ENCODE data around the gene GNG7.

DNA sequence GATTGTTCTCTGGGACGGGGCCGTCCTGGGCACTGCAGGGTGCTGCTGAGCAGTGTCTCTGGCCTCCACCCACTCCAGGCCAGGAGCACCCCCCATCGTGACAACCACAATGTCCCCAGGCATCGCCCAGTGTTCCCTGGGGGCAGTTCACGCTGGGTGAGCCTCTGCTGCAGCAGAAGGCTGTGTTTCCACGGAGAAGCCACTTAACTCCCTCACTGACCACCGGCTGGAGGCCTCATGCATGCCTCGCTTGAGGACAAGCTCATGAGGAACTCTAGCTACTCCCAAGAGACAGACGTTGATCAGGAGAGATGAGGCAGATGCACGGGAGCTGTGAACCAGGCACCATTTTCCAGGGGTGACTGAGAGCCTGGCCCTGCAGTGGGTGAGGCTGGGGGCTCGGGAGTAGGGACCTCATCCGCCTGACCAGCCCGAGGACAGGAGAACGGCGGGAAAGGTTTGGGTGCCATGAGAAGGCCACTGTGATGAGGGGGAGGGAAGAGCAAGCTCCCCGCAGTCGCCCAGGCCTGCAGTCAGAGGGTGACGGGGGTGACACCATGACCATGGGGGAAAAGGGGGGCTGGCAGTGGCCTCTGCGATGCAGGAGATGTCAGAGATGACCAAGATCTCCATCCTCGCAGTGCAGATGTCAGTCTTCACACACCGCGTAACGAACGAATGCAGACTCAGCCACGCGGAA is 32.2 kb upstream of the GNG7 start:
- TF ChIP-seq, protein P1, sequence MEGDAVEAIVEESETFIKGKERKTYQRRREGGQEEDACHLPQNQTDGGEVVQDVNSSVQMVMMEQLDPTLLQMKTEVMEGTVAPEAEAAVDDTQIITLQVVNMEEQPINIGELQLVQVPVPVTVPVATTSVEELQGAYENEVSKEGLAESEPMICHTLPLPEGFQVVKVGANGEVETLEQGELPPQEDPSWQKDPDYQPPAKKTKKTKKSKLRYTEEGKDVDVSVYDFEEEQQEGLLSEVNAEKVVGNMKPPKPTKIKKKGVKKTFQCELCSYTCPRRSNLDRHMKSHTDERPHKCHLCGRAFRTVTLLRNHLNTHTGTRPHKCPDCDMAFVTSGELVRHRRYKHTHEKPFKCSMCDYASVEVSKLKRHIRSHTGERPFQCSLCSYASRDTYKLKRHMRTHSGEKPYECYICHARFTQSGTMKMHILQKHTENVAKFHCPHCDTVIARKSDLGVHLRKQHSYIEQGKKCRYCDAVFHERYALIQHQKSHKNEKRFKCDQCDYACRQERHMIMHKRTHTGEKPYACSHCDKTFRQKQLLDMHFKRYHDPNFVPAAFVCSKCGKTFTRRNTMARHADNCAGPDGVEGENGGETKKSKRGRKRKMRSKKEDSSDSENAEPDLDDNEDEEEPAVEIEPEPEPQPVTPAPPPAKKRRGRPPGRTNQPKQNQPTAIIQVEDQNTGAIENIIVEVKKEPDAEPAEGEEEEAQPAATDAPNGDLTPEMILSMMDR (optimal IDR thresholded peaks at IDR 0.05 in 1 of 3, IDR thresholded peaks at IDR 0.05 in 1 of 3, conservative IDR thresholded peaks at IDR 0.05 in 1 of 3; ENCODE audit: extremely low read depth in 1 of 3, insufficient read depth in 2 of 3, low read length in 3 of 3), result no peak
- TF ChIP-seq EZH2 (IDR thresholded peaks at IDR 0.05; ENCODE audit: low read length), result no peak
